Left forelimb (tissue), 1 donor: ENCODE data around the gene C6orf132.
"Not testable (repeated sequence)": the region's sequence is repeated elsewhere in the genome, so short reads cannot be mapped to it uniquely, and the experiment has no call there.

Experiments used
- DNase-seq: peaks from one replicate; pipeline ENCODE4 v3.0.0-alpha.2; 2018; ENCODE audit warnings: low spot score

The C6orf132 gene

GRCh38 chr6:42162812-42163211, 20.4 kb upstream of the C6orf132 start:
- DNase-seq: no peak

- DNase-seq: no peak
Measured at GRCh38 chr6:42162384-42162783, 20.0 kb upstream of the C6orf132 start.

- no peak for DNase-seq
Measured at GRCh38 chr6:42159431-42160024, 17.1 kb upstream of the C6orf132 start.

- no peak for DNase-seq
Measured at GRCh38 chr6:42158631-42159030, 16.2 kb upstream of the C6orf132 start.

GRCh38 chr6:42158011-42158410, 15.6 kb upstream of the C6orf132 start:
- no peak for DNase-seq

GRCh38 chr6:42156638-42157037, 14.2 kb upstream of the C6orf132 start:
- DNase-seq: no peak

- no peak for DNase-seq
Measured at GRCh38 chr6:42155293-42155692, 12.9 kb upstream of the C6orf132 start.

- no peak for DNase-seq
Measured at GRCh38 chr6:42154461-42155209, 12.2 kb upstream of the C6orf132 start.

GRCh38 chr6:42153921-42154320, 11.5 kb upstream of the C6orf132 start:
- no peak for DNase-seq

GRCh38 chr6:42152528-42153213, 10.3 kb upstream of the C6orf132 start:
- not testable (repeated sequence) for DNase-seq

- no peak for DNase-seq
Measured at GRCh38 chr6:42152024-42152423, 9.6 kb upstream of the C6orf132 start.

GRCh38 chr6:42150254-42150653, 7.8 kb upstream of the C6orf132 start:
- DNase-seq: no peak

GRCh38 chr6:42148058-42148457, 5.6 kb upstream of the C6orf132 start:
- no peak for DNase-seq

GRCh38 chr6:42147138-42147562, 4.7 kb upstream of the C6orf132 start:
- DNase-seq: no peak

- no peak for DNase-seq
Measured at GRCh38 chr6:42141603-42142117, 760 bp downstream of the C6orf132 start.

GRCh38 chr6:42140756-42141602, 1.4 kb downstream of the C6orf132 start:
- no peak for DNase-seq

- no peak for DNase-seq
Measured at GRCh38 chr6:42140032-42140431, 2.4 kb downstream of the C6orf132 start.

- DNase-seq: no peak
Measured at GRCh38 chr6:42138630-42139619, 3.5 kb downstream of the C6orf132 start.

GRCh38 chr6:42138190-42138589, 4.2 kb downstream of the C6orf132 start:
- no peak for DNase-seq

GRCh38 chr6:42137194-42137753, 5.1 kb downstream of the C6orf132 start:
- no peak for DNase-seq
